BE2C (cell line): Measurements from ENCODE around the gene GALNT17.

Experiments
- DNase-seq: peaks from one replicate; pipeline ENCODE4 v3.0.0-alpha.2; 2020
- H3K27me3 ChIP-seq: fragments of 250-450 bp; sonication (Bioruptor Pico); 2 replicates; pipeline ENCODE4 v1.5.1; 2020; ENCODE audit warnings: mild to moderate bottlenecking
- H3K36me3 ChIP-seq: fragments of 250-450 bp; sonication (Bioruptor Pico); 2 replicates; pipeline ENCODE4 v1.5.1; 2020; ENCODE audit warnings: mild to moderate bottlenecking
- H3K4me1 ChIP-seq: fragments of 250-450 bp; sonication (Bioruptor Pico); 2 replicates; pipeline ENCODE4 v1.5.1; 2020
- H3K4me3 ChIP-seq: 2 replicates; pipeline ENCODE4 v1.5.1; 2011; ENCODE audit warnings: low read depth, low read length
- H3K9me3 ChIP-seq: fragments of 250-450 bp; sonication (Bioruptor Pico); 2 replicates; pipeline ENCODE4 v1.5.1; 2020
- CTCF ChIP-seq: IDR thresholded peaks from 2 replicates; pipeline ENCODE4 v1.5.1; 2012; ENCODE audit warnings: mild to moderate bottlenecking, low read depth, low read length

Gene GALNT17

GRCh38 chr7:71553306-71553705, 421.4 kb downstream of the GALNT17 start:
- no peaks in the 10 kb centered on the region for H3K36me3 ChIP-seq
- no peak overlapping the region for H3K4me3 ChIP-seq
- no peaks in the 10 kb centered on the region; the same call in 1 of the 2 replicates for H3K9me3 ChIP-seq
- no peaks in the 10 kb centered on the region for H3K27me3 ChIP-seq
- no peaks in the 10 kb centered on the region for H3K4me1 ChIP-seq
- no peak for DNase-seq
- no peak for TF ChIP-seq CTCF

GRCh38 chr7:71555758-71556157, 423.8 kb downstream of the GALNT17 start:
- H3K27me3 ChIP-seq: no peaks in the 10 kb centered on the region

GRCh38 chr7:71558806-71559613, 427.1 kb downstream of the GALNT17 start:
- Histone ChIP-seq H3K4me1 (no peaks in the 10 kb centered on the region), H3K36me3 (no peaks in the 10 kb centered on the region)

More at GRCh38 chr7:71555758-71556157, 423.8 kb downstream of the GALNT17 start:
- H3K4me1 ChIP-seq: no peaks in the 10 kb centered on the region
- H3K9me3 ChIP-seq: no peaks in the 10 kb centered on the region
- H3K36me3 ChIP-seq: no peaks in the 10 kb centered on the region
- DNase-seq: no peak
- H3K4me3 ChIP-seq: no peak overlapping the region
- TF ChIP-seq CTCF: no peak

GRCh38 chr7:71560354-71560995, 428.5 kb downstream of the GALNT17 start:
- H3K4me3 ChIP-seq: no peak overlapping the region
- TF ChIP-seq CTCF: no peak
- H3K4me1 ChIP-seq: no peaks in the 10 kb centered on the region
- no peak for DNase-seq
- no peaks in the 10 kb centered on the region for H3K27me3 ChIP-seq
- no peaks in the 10 kb centered on the region for H3K36me3 ChIP-seq
- no peaks in the 10 kb centered on the region for H3K9me3 ChIP-seq

More at GRCh38 chr7:71558806-71559613, 427.1 kb downstream of the GALNT17 start:
- H3K9me3 ChIP-seq: no peaks in the 10 kb centered on the region
- no peak for TF ChIP-seq CTCF
- no peak overlapping the region for H3K4me3 ChIP-seq
- no peak for DNase-seq
- no peaks in the 10 kb centered on the region for H3K27me3 ChIP-seq

- no peak overlapping the region for H3K4me3 ChIP-seq
- H3K27me3 ChIP-seq: no peaks in the 10 kb centered on the region
- TF ChIP-seq CTCF: no peak
- H3K9me3 ChIP-seq: no peaks in the 10 kb centered on the region
- H3K36me3 ChIP-seq: no peaks in the 10 kb centered on the region
- no peak for DNase-seq
- H3K4me1 ChIP-seq: no peaks in the 10 kb centered on the region
These were observed 431.3 kb downstream of the GALNT17 start for GRCh38 chr7:71563276-71563675.

GRCh38 chr7:71566376-71566775, 434.4 kb downstream of the GALNT17 start:
- no peak for DNase-seq
- Histone ChIP-seq H3K4me1 (no peaks in the 10 kb centered on the region), H3K4me3 (no peak overlapping the region), H3K27me3 (no peaks in the 10 kb centered on the region), H3K9me3 (no peaks in the 10 kb centered on the region), H3K36me3 (no peaks in the 10 kb centered on the region)
- TF ChIP-seq CTCF: no peak
